Heart right ventricle (tissue), 16 donors: ENCODE results near the gene PSTK. TPM values are rescaled to one million over a fixed set of nuclear protein-coding genes. Genes with fewer than 3 reads are reported as not detected.

Experiments used
- ATAC-seq, 8 donors: fragments of 200-7000 bp; cut with Tn5 transposase; one replicate each; pipeline ENCODE4 v1.9.1; 2020; ENCODE audit warnings: mild to moderate bottlenecking in 8 of 8, moderate library complexity in 8 of 8, moderate number of reproducible peaks in 1 of 8
- DNase-seq, 2 donors: peaks; one replicate each; pipeline ENCODE4 v3.0.0-alpha.2; 2020
- H3K27ac ChIP-seq, 10 donors: fragments of 200-600 bp; sonication (generic) in 2 of 10; one replicate each; pipeline versions ENCODE4 v1.5.0 to v1.8.0; 2020 to 2022; ENCODE audit warnings: mild to moderate bottlenecking in 3 of 10
- H3K27me3 ChIP-seq, 7 donors: fragments of 200-600 bp; one replicate each; pipeline ENCODE4 v1.8.0; 2021 to 2022; ENCODE audit warnings: mild to moderate bottlenecking in 2 of 7
- H3K36me3 ChIP-seq, 9 donors: fragments of 200-600 bp; sonication (generic) in 1 of 9; one replicate each; pipeline versions ENCODE4 v1.5.0 to v1.8.0; 2020 to 2022; ENCODE audit warnings: mild to moderate bottlenecking in 2 of 9
- H3K4me1 ChIP-seq, 9 donors: fragments of 200-600 bp; sonication (generic) in 1 of 9; one replicate each; pipeline versions ENCODE4 v1.5.0 to v1.8.0; 2020 to 2022; ENCODE audit warnings: mild to moderate bottlenecking in 4 of 9
- H3K4me3 ChIP-seq, 10 donors: fragments of 200-600 bp; sonication (generic) in 2 of 10; one replicate each; pipeline versions ENCODE4 v1.5.0 to v1.8.0; 2020 to 2022; ENCODE audit warnings: mild to moderate bottlenecking in 7 of 10, moderate library complexity in 2 of 10
- H3K9me3 ChIP-seq, 11 donors: fragments of 200-600 bp in 10 of 11; sonication (generic) in 2 of 11; one replicate each; pipeline versions ENCODE4 v1.5.0 to v1.8.0; 2013 to 2022; ENCODE audit warnings: mild to moderate bottlenecking in 2 of 11, control low read depth in 1 of 11, moderate library complexity in 1 of 11
- CTCF ChIP-seq, 9 donors: fragments of 200-600 bp; sonication (generic) in 2 of 9; IDR thresholded peaks; one replicate each; pipeline versions ENCODE4 v1.5.0 to v1.8.0; 2021 to 2022; ENCODE audit warnings: antibody characterized with exemption in 9 of 9, mild to moderate bottlenecking in 5 of 9, moderate library complexity in 1 of 9
- WGBS, 2 donors: extraction: QIAGEN DNeasy Blood & Tissue Kit; methylation state at CpG; one replicate each; pipeline ENCODE4 v1.1.7; 2013; ENCODE audit warnings: inconsistent platforms in 1 of 2; 5-methylcytosine and 5-hydroxymethylcytosine counted together
- intact Hi-C, 10 donors: fragments of 100-400 bp; cut with DNase I; formaldehyde crosslinking; loops; one replicate each; pipeline versions ENCODE4 v1.11.1 to v1.14.2; 2022
- polyA plus RNA-seq, 2 donors: library from polyadenylated mRNA; stranded (reverse); fragments of 200-250 nt; gene quantifications; one replicate each; pipeline ENCODE4 v1.2.3, GENCODE V29; 2013
- total RNA-seq, 10 donors: library from RNA; stranded (reverse); fragmentation: NEBNext Ultra II Directional in 3 of 10; extraction: Animal tissue kit (Norgen Biotek cat#: 25700) in 3 of 10; gene quantifications; one replicate each; pipeline versions ENCODE4 v1.2.1 to v1.2.4, GENCODE V29; 2021 to 2023
- donor health status: Arrhythmogenic right ventricular cardiomyopathy.
- donor health status: ischemic (EF 13 %, LVEDD 7.1; RV severe dilation, severe dysfunction).
- donor health status: healthy with polysubstance abuse.
- donor health status: DM: no; HTN: yes; CAD: no.
- donor health status: DM: no; HTN: no; CAD: no.
- donor health status: ischemic (EF 25% LVEDD 6.9; RV normal size, moderate dysfunction).
- donor health status: ischemic (EF 25% LVEDD 5.7; RV mildly dilated, moderate dysfunction).
- donor health status: healthy.
- donor health status: DM: yes; HTN: yes; CAD: no.
- donor health status: Ischemic cardiomyopathy.
- donor health status: ischemic (EF 35%, LVEDD 5.7; RV mildly dilated, moderate dysfunction).
- donor health status: nonischemic (EF 11% LVEDD 7.7; RV severe dilation, severe dysfunction).
- donor health status: DM: yes; HTN: yes; CAD: no.
- donor health status: PGD.
- donor health status: ischemic (EF 29% LVEDD 5.4; RV normal size, mild dysfunction).
- donor health status: nonischemic (EF 23%, LVEDD 6.1; RV moderate dilation, normal function).

The PSTK gene
- total and polyA plus RNA-seq, 12 donors = 1.4 to 3.8 (median 2.2) TPM

- DNase-seq (no peak), ATAC-seq (no peak)
- TF ChIP-seq CTCF (IDR thresholded peaks at IDR 0.05) = no peak
- Histone ChIP-seq H3K4me1 (peaks cover 4 to 26% (median 18%) of the 10 kb centered on the region in 9 donors), H3K36me3 (peaks cover 0 to 10% (median 0%) of the 10 kb centered on the region in 9 donors), H3K27ac (no peak overlapping the region), H3K27me3 (no peaks in the 10 kb centered on the region), H3K9me3 (no peaks in the 10 kb centered on the region), H3K4me3 (no peak overlapping the region)
- intact Hi-C loops = loop anchor here in 1 of 10 donors (2.0 kb wide), 1 partner anchor 25 kb away; the partner anchor contains the start of gene PSTK
- WGBS, 2 donors = 91 to 95% methylated on average over 1 of the region's 1 CpG
These were observed 24.3 kb upstream of the PSTK start for GRCh38 chr10:122955892-122956291.

GRCh38 chr10:122957474-122957873, 22.7 kb upstream of the PSTK start:
- Histone ChIP-seq H3K27me3 (no peaks in the 10 kb centered on the region), H3K4me1 (peaks cover 4 to 19% (median 15%) of the 10 kb centered on the region in 9 donors), H3K27ac (no peak overlapping the region), H3K9me3 (no peaks in the 10 kb centered on the region), H3K4me3 (no peak overlapping the region), H3K36me3 (no peaks in the 10 kb centered on the region)
- DNase-seq (no peak), ATAC-seq (no peak)
- WGBS, 2 donors = 71 to 75% methylated on average over 5 of the region's 5 CpGs
- intact Hi-C loops = no loop called here
- no peak for TF ChIP-seq CTCF (IDR thresholded peaks at IDR 0.05)

GRCh38 chr10:122962405-122962804, 17.8 kb upstream of the PSTK start:
- ATAC-seq (no peak), DNase-seq (no peak)
- Histone ChIP-seq H3K27ac (no peak overlapping the region), H3K27me3 (no peaks in the 10 kb centered on the region), H3K4me3 (no peak overlapping the region), H3K36me3 (no peaks in the 10 kb centered on the region), H3K4me1 (no peaks in the 10 kb centered on the region), H3K9me3 (peaks cover 0 to 21% (median 9%) of the 10 kb centered on the region in 11 donors)
- intact Hi-C loops = no loop called here
- 58 to 84% methylated on average over 3 of the region's 3 CpGs for WGBS, 2 donors
- no peak for TF ChIP-seq CTCF (IDR thresholded peaks at IDR 0.05)

- no peaks in the 10 kb centered on the region for H3K27me3 ChIP-seq
- H3K36me3 ChIP-seq = no peaks in the 10 kb centered on the region
- no peak overlapping the region for H3K27ac ChIP-seq
- intact Hi-C loops = no loop called here
- DNase-seq (no peak), ATAC-seq (no peak)
- no peak for TF ChIP-seq CTCF (IDR thresholded peaks at IDR 0.05)
- peaks cover 0 to 40% (median 10%) of the 10 kb centered on the region in 11 donors for H3K9me3 ChIP-seq
- no peaks in the 10 kb centered on the region for H3K4me1 ChIP-seq
- H3K4me3 ChIP-seq = no peak overlapping the region
These were observed 13.3 kb upstream of the PSTK start for GRCh38 chr10:122966879-122967278.
